Testis (tissue), 3 donors: Measurements from ENCODE around the gene SYT1. TPM values are rescaled to one million over a fixed set of nuclear protein-coding genes. Genes with fewer than 3 reads are reported as not detected.

Source experiments
- DNase-seq: peaks from one replicate; pipeline ENCODE4 v3.0.0-alpha.2; 2019
- H3K27ac ChIP-seq, 2 donors: fragments of 200-600 bp; sonication (generic); one replicate each; pipeline ENCODE4 v1.5.1; 2019
- H3K27me3 ChIP-seq: fragments of 200-600 bp; sonication (generic); one replicate; pipeline ENCODE4 v1.5.1; 2019
- H3K36me3 ChIP-seq: fragments of 200-600 bp; sonication (generic); one replicate; pipeline ENCODE4 v1.5.1; 2017; ENCODE audit warnings: low read depth; ENCODE audit errors: missing control alignments
- H3K4me1 ChIP-seq: fragments of 200-600 bp; sonication (generic); one replicate; pipeline ENCODE4 v1.5.1; 2019
- H3K4me3 ChIP-seq, 2 donors: fragments of 200-600 bp; sonication (generic); one replicate each; pipeline ENCODE4 v1.5.1; 2017 to 2019
- H3K9me3 ChIP-seq: fragments of 200-600 bp; sonication (generic); one replicate; pipeline ENCODE4 v1.5.1; 2017
- CTCF ChIP-seq, 3 experiments: fragments of 450-650 bp in 2 of 3; fragments of 200-600 bp in 1 of 3; sonication (generic) in 1 of 3; IDR thresholded peaks; one replicate each; pipeline ENCODE4 v1.5.1; 2016 to 2019; ENCODE audit warnings: antibody characterized with exemption in 3 of 3, mild to moderate bottlenecking in 2 of 3, moderate library complexity in 1 of 3
- POLR2A ChIP-seq: fragments of 450-650 bp; IDR thresholded peaks from one replicate; pipeline ENCODE4 v1.6.1; 2017; ENCODE audit warnings: antibody characterized with exemption, mild to moderate bottlenecking, moderate library complexity
- WGBS, 2 donors: methylation state at CpG; one replicate each; pipeline ENCODE4 v1.1.5; 2018; 5-methylcytosine and 5-hydroxymethylcytosine counted together
- intact Hi-C: fragments of 100-400 bp; cut with DNase I; formaldehyde crosslinking; loops from one replicate; pipeline ENCODE4 v1.15.1; 2023; ENCODE audit warnings: low total_unique reads
- polyA plus RNA-seq: library from polyadenylated mRNA; stranded (reverse); fragments of 350-450 nt; fragmentation: Illumina TruSeq; extraction: RNeasy Lipid Tissue Mini Kit (QIAGEN cat#74804); gene quantifications from one replicate; pipeline ENCODE4 v1.2.3, GENCODE V29; 2014; ENCODE audit warnings: low read depth, low replicate concordance; ENCODE audit not compliant: insufficient read depth
- total RNA-seq, 2 donors: library from RNA; depleted of rRNA; stranded (reverse); fragments of >200 nt; gene quantifications; one replicate each; pipeline ENCODE4 v1.2.3, GENCODE V29; 2016

Gene SYT1
- total and polyA plus RNA-seq, 3 donors from 2014 or later, result 1.1 to 1.7 (median 1.3) TPM

GRCh38 chr12:79227646-79228045 lies 363.1 kb downstream of the SYT1 start:
- intact Hi-C loops, result no loop called here
- TF ChIP-seq CTCF (IDR thresholded peaks at IDR 0.05) (no peak), POLR2A (no peak)
- no peak for DNase-seq
- Histone ChIP-seq H3K4me3 (no peak overlapping the region), H3K9me3 (no peaks in the 10 kb centered on the region), H3K4me1 (no peaks in the 10 kb centered on the region), H3K27ac (no peak overlapping the region), H3K36me3 (no peaks in the 10 kb centered on the region), H3K27me3 (no peaks in the 10 kb centered on the region)
- WGBS, 2 donors, result 95 to 98% methylated on average over 3 of the region's 3 CpGs

- intact Hi-C loops, result no loop called here
- Histone ChIP-seq H3K27me3 (no peaks in the 10 kb centered on the region), H3K9me3 (no peaks in the 10 kb centered on the region), H3K27ac (no peak overlapping the region), H3K36me3 (no peaks in the 10 kb centered on the region), H3K4me3 (no peak overlapping the region), H3K4me1 (no peaks in the 10 kb centered on the region)
- no peak for DNase-seq
- 84 to 85% methylated on average over 7 of the region's 7 CpGs for WGBS, 2 donors
- no peak for TF ChIP-seq CTCF (IDR thresholded peaks at IDR 0.05)
- no peak for TF ChIP-seq POLR2A
These were observed 368.8 kb downstream of the SYT1 start for GRCh38 chr12:79233341-79233781.

- peak; percentile 22 for DNase-seq
- Histone ChIP-seq H3K4me3 (no peak overlapping the region), H3K4me1 (no peaks in the 10 kb centered on the region), H3K9me3 (no peaks in the 10 kb centered on the region), H3K36me3 (no peaks in the 10 kb centered on the region), H3K27ac (no peak overlapping the region), H3K27me3 (no peaks in the 10 kb centered on the region)
- intact Hi-C loops, result no loop called here
- no peak for TF ChIP-seq CTCF (IDR thresholded peaks at IDR 0.05)
- TF ChIP-seq POLR2A, result no peak
- WGBS, 2 donors, result 72 to 76% methylated on average over 4 of the region's 4 CpGs
These were observed 372.3 kb downstream of the SYT1 start for GRCh38 chr12:79236920-79237319.

GRCh38 chr12:79238246-79238645 lies 373.7 kb downstream of the SYT1 start:
- intact Hi-C loops, result no loop called here
- Histone ChIP-seq H3K27me3 (no peaks in the 10 kb centered on the region), H3K9me3 (no peaks in the 10 kb centered on the region), H3K27ac (no peak overlapping the region), H3K4me1 (no peaks in the 10 kb centered on the region), H3K4me3 (no peak overlapping the region), H3K36me3 (no peaks in the 10 kb centered on the region)
- 72 to 81% methylated on average over 3 of the region's 3 CpGs for WGBS, 2 donors
- no peak for DNase-seq
- TF ChIP-seq POLR2A, result no peak
- TF ChIP-seq CTCF (IDR thresholded peaks at IDR 0.05), result no peak

- H3K4me3 ChIP-seq, result no peak overlapping the region
- no peak for DNase-seq
- TF ChIP-seq POLR2A (no peak), CTCF (IDR thresholded peaks at IDR 0.05) (no peak)
- H3K4me1 ChIP-seq, result no peaks in the 10 kb centered on the region
- no peaks in the 10 kb centered on the region for H3K9me3 ChIP-seq
- 86 to 89% methylated on average over 2 of the region's 2 CpGs for WGBS, 2 donors
- no peak overlapping the region for H3K27ac ChIP-seq
- intact Hi-C loops, result no loop called here
- H3K36me3 ChIP-seq, result no peaks in the 10 kb centered on the region
- no peaks in the 10 kb centered on the region for H3K27me3 ChIP-seq
These were observed 382.9 kb downstream of the SYT1 start for GRCh38 chr12:79247494-79247893.
